Natural killer cell (primary cell): ENCODE data around the gene SAMD14. TPM values are rescaled to one million over a fixed set of nuclear protein-coding genes. Genes with fewer than 3 reads are reported as not detected.

Source experiments
- ATAC-seq, 3 donors: fragments of 150-1000 bp in 2 of 3; fragments of 200-7000 bp in 1 of 3; cut with Tn5 transposase; 1 replicate in 1 of 3; 2 replicates in 2 of 3; pipeline ENCODE4 v1.10.0; 2021; ENCODE audit warnings: mild to moderate bottlenecking in 2 of 3, moderate library complexity in 2 of 3
- DNase-seq, 2 donors: peaks; one replicate each; pipeline versions ENCODE4 v3.0.0 to v3.0.0-alpha.2; 2013 to 2021; ENCODE audit warnings: mixed read lengths in 1 of 2
- H3K27ac ChIP-seq: one replicate; pipeline ENCODE4 v1.5.1; 2013; ENCODE audit warnings: mild to moderate bottlenecking, low read length
- H3K27me3 ChIP-seq: one replicate; pipeline ENCODE4 v1.6.1; 2013; ENCODE audit warnings: low read length; ENCODE audit not compliant: control insufficient read depth, insufficient read depth
- H3K36me3 ChIP-seq: one replicate; pipeline ENCODE4 v1.6.1; 2013; ENCODE audit warnings: low read length; ENCODE audit not compliant: control insufficient read depth, insufficient read depth
- H3K4me1 ChIP-seq: one replicate; pipeline ENCODE4 v1.6.1; 2013; ENCODE audit warnings: low read length; ENCODE audit not compliant: control insufficient read depth, insufficient read depth
- H3K4me3 ChIP-seq: one replicate; pipeline ENCODE4 v1.5.1; 2013; ENCODE audit warnings: low read length
- H3K9me3 ChIP-seq: one replicate; pipeline ENCODE4 v1.6.1; 2013; ENCODE audit warnings: low read length; ENCODE audit not compliant: control insufficient read depth, insufficient read depth
- H3K27ac Mint-ChIP-seq, 2 donors: one replicate each; pipeline ENCODE4 v1.8.0; 2022; ENCODE audit warnings: mild to moderate bottlenecking in 2 of 2, mixed read lengths in 2 of 2, moderate library complexity in 1 of 2
- H3K27me3 Mint-ChIP-seq, 2 donors: one replicate each; pipeline ENCODE4 v1.8.0; 2022; ENCODE audit warnings: low read depth in 2 of 2, mixed read lengths in 2 of 2
- H3K36me3 Mint-ChIP-seq: one replicate; pipeline ENCODE4 v1.8.0; 2022; ENCODE audit warnings: mixed read lengths
- H3K4me1 Mint-ChIP-seq, 2 donors: one replicate each; pipeline ENCODE4 v1.8.0; 2022; ENCODE audit warnings: mixed read lengths in 2 of 2
- H3K4me3 Mint-ChIP-seq: one replicate; pipeline ENCODE4 v1.8.0; 2022; ENCODE audit warnings: mild to moderate bottlenecking, moderate library complexity, mixed read lengths
- H3K9me3 Mint-ChIP-seq, 2 donors: one replicate each; pipeline ENCODE4 v1.8.0; 2022; ENCODE audit warnings: mixed read lengths in 2 of 2
- CTCF ChIP-seq: fragments of 200-600 bp; IDR thresholded peaks from one replicate; pipeline ENCODE4 v1.8.0; 2022; ENCODE audit warnings: antibody characterized with exemption
- WGBS: methylation state at CpG from one replicate; pipeline ENCODE4 v1.1.7; 2013; ENCODE audit warnings: missing lambda C conversion rate; ENCODE audit not compliant: insufficient coverage; 5-methylcytosine and 5-hydroxymethylcytosine counted together
- intact Hi-C: fragments of 100-400 bp; cut with micrococcal nuclease; formaldehyde crosslinking; loops from one replicate; pipeline ENCODE4 v1.14.2; 2022
- total RNA-seq, 4 donors: library from RNA; stranded (reverse); fragments of 120-200 nt in 1 of 4; gene quantifications; one replicate each; pipeline versions ENCODE4 v1.2.3 to v1.2.4, GENCODE V29; 2013 to 2022

SAMD14 gene
- total RNA-seq, 3 donors from 2014 or later (not counting 1 experiment from before 2014, with no cell fraction given), result 1.1 to 2.1 (median 1.5) TPM

- Histone ChIP-seq H3K4me3 (no peak overlapping the region), H3K9me3 (no peaks in the 10 kb centered on the region), H3K27ac (no peak overlapping the region), H3K36me3 (no peaks in the 10 kb centered on the region), H3K4me1 (peaks cover 31% of the 10 kb centered on the region), H3K27me3 (no peaks in the 10 kb centered on the region)
- DNase-seq (peak in 1 of 2 donors; percentile 46), ATAC-seq (no peak)
- 48% methylated on average over 4 of the region's 4 CpGs for WGBS
- no peak overlapping the region for H3K4me3 Mint-ChIP-seq
- H3K4me1 Mint-ChIP-seq, result peaks cover 23 to 27% of the 10 kb centered on the region in 2 donors
- no peaks in the 10 kb centered on the region for H3K9me3 Mint-ChIP-seq
- TF ChIP-seq CTCF, result no peak
- intact Hi-C loops, result no loop called here
- no peak overlapping the region for H3K27ac Mint-ChIP-seq
- no peaks in the 10 kb centered on the region for H3K36me3 Mint-ChIP-seq
- peaks cover 0 to 6% of the 10 kb centered on the region in 2 donors for H3K27me3 Mint-ChIP-seq
Observed at GRCh38 chr17:50157891-50158290, 27.9 kb upstream of the SAMD14 start.

DNA sequence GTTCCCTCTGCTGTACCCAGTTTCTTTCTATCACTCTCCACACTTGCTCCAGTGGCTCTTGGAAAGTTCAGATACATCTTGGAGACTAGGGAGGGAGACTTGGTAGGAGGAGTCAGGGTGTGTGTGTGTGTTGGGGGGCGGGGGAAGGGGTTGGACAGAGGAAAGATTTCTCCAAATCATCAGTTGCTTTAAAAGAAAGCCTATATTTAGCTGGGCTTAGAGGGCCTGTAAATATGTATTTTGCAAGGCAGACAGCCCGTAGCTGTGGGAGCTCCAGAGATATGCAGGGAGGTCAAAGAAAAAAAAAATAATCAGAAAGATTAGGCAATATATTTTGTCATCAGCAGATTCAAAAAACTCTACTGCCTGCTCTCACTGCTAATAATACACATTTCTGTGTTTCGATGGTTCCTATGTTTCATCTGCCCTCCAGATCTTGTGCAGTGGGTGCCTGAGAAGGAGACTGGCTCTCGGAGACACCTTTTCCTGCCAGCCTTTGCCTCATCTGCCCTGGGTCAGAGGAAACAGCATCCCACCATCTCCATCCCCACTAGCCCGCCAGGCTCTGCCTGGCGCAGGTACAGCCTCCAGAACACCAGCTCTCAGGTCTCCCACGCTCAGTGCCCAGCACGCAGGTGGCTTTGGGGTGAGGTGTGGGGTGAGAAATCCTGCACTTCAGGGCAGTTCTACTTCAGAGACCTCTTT is 25.3 kb upstream of the SAMD14 start:
- Histone ChIP-seq H3K9me3 (no peaks in the 10 kb centered on the region), H3K4me1 (peaks cover 35% of the 10 kb centered on the region), H3K4me3 (no peak overlapping the region), H3K27ac (no peak overlapping the region), H3K36me3 (no peaks in the 10 kb centered on the region), H3K27me3 (no peaks in the 10 kb centered on the region)
- intact Hi-C loops, result no loop called here
- DNase-seq, result no peak
- H3K36me3 Mint-ChIP-seq, result no peaks in the 10 kb centered on the region
- no peak overlapping the region for H3K4me3 Mint-ChIP-seq
- ATAC-seq, result no peak
- no peaks in the 10 kb centered on the region for H3K9me3 Mint-ChIP-seq
- no peaks in the 10 kb centered on the region for H3K27me3 Mint-ChIP-seq
- TF ChIP-seq CTCF, result no peak
- peaks cover 13 to 20% of the 10 kb centered on the region in 2 donors for H3K4me1 Mint-ChIP-seq
- 88% methylated on average over 8 of the region's 8 CpGs for WGBS
- no peak overlapping the region for H3K27ac Mint-ChIP-seq

DNA sequence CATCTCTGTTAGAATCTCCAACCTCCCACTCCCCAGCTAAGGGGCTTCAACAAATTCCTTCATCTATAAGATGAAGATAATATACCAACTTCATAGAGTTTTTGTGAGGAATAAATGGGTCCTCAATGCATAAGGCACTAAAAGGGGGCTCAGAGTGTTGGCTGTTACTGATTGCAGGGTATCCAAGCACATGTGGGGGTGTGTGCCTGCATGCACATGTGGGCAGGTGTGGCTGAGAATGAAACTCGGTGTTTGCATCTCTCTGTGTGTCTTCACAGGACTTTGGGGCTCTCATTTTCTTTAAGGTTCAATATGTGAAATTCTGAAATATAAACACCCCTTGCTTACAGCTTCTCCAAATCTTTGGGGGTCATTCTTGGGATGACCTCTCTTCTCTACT is 24.6 kb upstream of the SAMD14 start:
- Histone ChIP-seq H3K36me3 (no peaks in the 10 kb centered on the region), H3K4me1 (peaks cover 35% of the 10 kb centered on the region), H3K27ac (no peak overlapping the region), H3K9me3 (no peaks in the 10 kb centered on the region), H3K4me3 (no peak overlapping the region), H3K27me3 (no peaks in the 10 kb centered on the region)
- Mint-ChIP-seq H3K4me3 (peak overlapping the region; percentile 6), H3K27ac (peak overlapping the region in 1 of 2 donors; percentile 14), H3K27me3 (no peaks in the 10 kb centered on the region), H3K36me3 (no peaks in the 10 kb centered on the region), H3K9me3 (no peaks in the 10 kb centered on the region), H3K4me1 (peaks cover 13 to 20% of the 10 kb centered on the region in 2 donors)
- intact Hi-C loops, result loop anchor here (5.0 kb wide), 1 partner anchor 57 kb away; the partner anchor contains the start of gene PDK2
- no peak for ATAC-seq
- DNase-seq, result no peak
- no peak for TF ChIP-seq CTCF
- WGBS, result 67% methylated on average over 1 of the region's 1 CpG
